ENCODE results near the gene LLPH.
"Not testable (repeated sequence)": the region's sequence is repeated elsewhere in the genome, so short reads cannot be mapped to it uniquely, and the experiment has no call there.

LLPH gene

GRCh38 chr12:66130267-66131066 lies at the start of gene LLPH:
LLPH (minus strand) TSS chr12:66130750; CDS start chr12:66129106, 1,644 bp downstream.
- peak; percentile 83 to 89 (median 84) for DNase-seq (ENCODE audit: low read depth in 3 of 3)

GRCh38 chr12:66176105-66176900 lies 45.8 kb upstream of the LLPH start:
- DNase-seq (ENCODE audit: low read depth in 3 of 3): no peak

- not testable (repeated sequence) for DNase-seq (ENCODE audit: low read depth in 3 of 3)
Measured at GRCh38 chr12:66174391-66175325, 44.1 kb upstream of the LLPH start.

GRCh38 chr12:66170606-66171005 lies 40.1 kb upstream of the LLPH start:
- DNase-seq (ENCODE audit: low read depth in 3 of 3): no peak

- DNase-seq (ENCODE audit: low read depth in 3 of 3): peak; percentile 73 to 86 (median 79)
Measured at GRCh38 chr12:66169221-66170170, 38.9 kb upstream of the LLPH start, which contains the start of gene TMBIM4. TMBIM4 (minus strand) TSS chr12:66169996; CDS start chr12:66169951, 45 bp downstream.

- no peak for DNase-seq (ENCODE audit: low read depth in 3 of 3)
Measured at GRCh38 chr12:66168410-66168809, 37.9 kb upstream of the LLPH start.

- DNase-seq (ENCODE audit: low read depth in 3 of 3): no peak
Measured at GRCh38 chr12:66166561-66166960, 36.0 kb upstream of the LLPH start.

- DNase-seq (ENCODE audit: low read depth in 3 of 3): no peak
Measured at GRCh38 chr12:66165141-66165540, 34.6 kb upstream of the LLPH start.

GRCh38 chr12:66164349-66164821 lies 33.8 kb upstream of the LLPH start:
- DNase-seq (ENCODE audit: low read depth in 3 of 3): no peak

- no peak for DNase-seq (ENCODE audit: low read depth in 3 of 3)
Measured at GRCh38 chr12:66163289-66163688, 32.7 kb upstream of the LLPH start.

GRCh38 chr12:66162701-66163100 lies 32.2 kb upstream of the LLPH start:
- DNase-seq (ENCODE audit: low read depth in 3 of 3): no peak

- no peak for DNase-seq (ENCODE audit: low read depth in 3 of 3)
Measured at GRCh38 chr12:66160704-66161103, 30.2 kb upstream of the LLPH start.

- DNase-seq (ENCODE audit: low read depth in 3 of 3): no peak
Measured at GRCh38 chr12:66159123-66159522, 28.6 kb upstream of the LLPH start.

- no peak for DNase-seq (ENCODE audit: low read depth in 3 of 3)
Measured at GRCh38 chr12:66156654-66157053, 26.1 kb upstream of the LLPH start.

GRCh38 chr12:66154776-66155175 lies 24.2 kb upstream of the LLPH start:
- no peak for DNase-seq (ENCODE audit: low read depth in 3 of 3)

GRCh38 chr12:66152732-66153131 lies 22.2 kb upstream of the LLPH start:
- DNase-seq (ENCODE audit: low read depth in 3 of 3): no peak

- no peak for DNase-seq (ENCODE audit: low read depth in 3 of 3)
Measured at GRCh38 chr12:66149702-66150398, 19.3 kb upstream of the LLPH start.

GRCh38 chr12:66144791-66145754 lies 14.5 kb upstream of the LLPH start:
- DNase-seq (ENCODE audit: low read depth in 3 of 3): no peak

- DNase-seq (ENCODE audit: low read depth in 3 of 3): no peak
Measured at GRCh38 chr12:66143868-66144267, 13.3 kb upstream of the LLPH start.

Data from stimulated activated CD4-positive, alpha-beta T cell treated with anti-CD3 and anti-CD28 coated beads, TNF-alpha, amount 100 ng/mL, for 24 hours (primary cell).